ENCODE measurements around the gene CD109.

DNA sequence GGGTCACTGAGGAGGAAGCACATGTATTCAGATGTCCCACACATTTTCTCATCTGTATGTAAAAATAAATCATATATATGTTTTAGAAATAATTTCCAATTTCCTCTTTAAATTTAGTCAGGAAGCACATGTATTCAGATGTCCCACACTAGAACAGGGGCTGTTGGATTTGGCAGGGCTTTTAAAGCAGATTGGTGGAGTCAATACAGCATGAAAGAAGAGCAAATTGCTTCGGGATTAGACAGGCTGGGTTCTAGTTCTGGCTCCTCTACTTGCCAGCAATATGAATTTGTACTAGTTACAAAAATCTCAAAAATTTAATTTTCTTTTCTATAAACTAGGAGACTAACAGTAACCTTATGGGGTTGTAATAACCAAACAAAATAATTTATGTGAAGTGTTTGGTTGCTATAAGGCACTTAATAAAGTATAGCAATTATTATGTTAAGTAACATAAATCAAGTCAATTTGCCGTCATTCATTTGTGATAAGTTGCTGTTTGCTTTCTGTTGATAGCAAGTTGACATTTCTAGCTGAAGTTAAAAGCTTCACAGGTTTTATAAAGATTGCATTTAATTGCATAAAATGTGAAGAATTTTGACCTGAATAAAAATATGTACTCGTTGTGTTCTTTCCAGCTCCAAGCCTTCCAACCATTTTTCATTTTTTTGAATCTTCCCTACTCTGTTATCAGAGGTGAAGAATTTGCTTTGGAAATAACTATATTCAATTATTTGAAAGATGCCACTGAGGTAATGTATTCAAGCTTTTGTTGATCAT is 88.9 kb downstream of the CD109 start:
- TF ChIP-seq, protein P1, sequence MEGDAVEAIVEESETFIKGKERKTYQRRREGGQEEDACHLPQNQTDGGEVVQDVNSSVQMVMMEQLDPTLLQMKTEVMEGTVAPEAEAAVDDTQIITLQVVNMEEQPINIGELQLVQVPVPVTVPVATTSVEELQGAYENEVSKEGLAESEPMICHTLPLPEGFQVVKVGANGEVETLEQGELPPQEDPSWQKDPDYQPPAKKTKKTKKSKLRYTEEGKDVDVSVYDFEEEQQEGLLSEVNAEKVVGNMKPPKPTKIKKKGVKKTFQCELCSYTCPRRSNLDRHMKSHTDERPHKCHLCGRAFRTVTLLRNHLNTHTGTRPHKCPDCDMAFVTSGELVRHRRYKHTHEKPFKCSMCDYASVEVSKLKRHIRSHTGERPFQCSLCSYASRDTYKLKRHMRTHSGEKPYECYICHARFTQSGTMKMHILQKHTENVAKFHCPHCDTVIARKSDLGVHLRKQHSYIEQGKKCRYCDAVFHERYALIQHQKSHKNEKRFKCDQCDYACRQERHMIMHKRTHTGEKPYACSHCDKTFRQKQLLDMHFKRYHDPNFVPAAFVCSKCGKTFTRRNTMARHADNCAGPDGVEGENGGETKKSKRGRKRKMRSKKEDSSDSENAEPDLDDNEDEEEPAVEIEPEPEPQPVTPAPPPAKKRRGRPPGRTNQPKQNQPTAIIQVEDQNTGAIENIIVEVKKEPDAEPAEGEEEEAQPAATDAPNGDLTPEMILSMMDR (IDR thresholded peaks at IDR 0.05): no peak
- TF ChIP-seq POLR2A (IDR thresholded peaks at IDR 0.05) (no peak), POLR2AphosphoS5 (IDR thresholded peaks at IDR 0.05) (no peak)
